Dorsolateral prefrontal cortex (tissue), 118 donors: ENCODE results near the gene LYZL6. TPM values are rescaled to one million over a fixed set of nuclear protein-coding genes. Genes with fewer than 3 reads are reported as not detected.

Experiments used
- total RNA-seq, 120 experiments: library from RNA; stranded (reverse); gene quantifications; one replicate each; pipeline versions ENCODE4 v1.2.3 to v1.2.4, GENCODE V29; 2022

The LYZL6 gene
- total RNA-seq, 120 experiments from 2014 or later, result not detected

Other genes starting within 250 kb of the LYZL6 start
- 10 to 100 TPM in 119 of 120 experiments, 1 to 10 TPM in 1; 9.0 to 65.6 (median 36.0) TPM for gene RASL10B, start 212.1 kb downstream of the LYZL6 start, total RNA-seq
- gene GAS2L2, start 190.5 kb downstream of the LYZL6 start, total RNA-seq, result 1 to 10 TPM in 93 of 120 experiments, under 1 TPM in 27; 0.32 to 2.8 (median 1.3) TPM
- gene C17orf50, start 182.8 kb downstream of the LYZL6 start, total RNA-seq, result 1 to 10 TPM in 1 of 120 experiments, under 1 TPM in 14, not detected in 105; 0.46 to 1.0 (median 0.71) TPM
- 10 to 100 TPM in 90 of 120 experiments, 1 to 10 TPM in 30; 4.7 to 30.2 (median 13.2) TPM for gene MMP28, start 148.1 kb downstream of the LYZL6 start, total RNA-seq
- 100 to 1,000 TPM; 108 to 175 (median 146) TPM for gene TAF15, start 134.2 kb downstream of the LYZL6 start, total RNA-seq
- gene HEATR9, start 74.8 kb downstream of the LYZL6 start, total RNA-seq, result under 1 TPM in 1 of 120 experiments, not detected in 119; 0.26 TPM
- gene CCL5, start 63.4 kb downstream of the LYZL6 start, total RNA-seq, result 1 to 10 TPM in 28 of 120 experiments, under 1 TPM in 37, not detected in 55; 0.35 to 6.9 (median 0.90) TPM
- gene RDM1, start 12.9 kb downstream of the LYZL6 start, total RNA-seq, result 1 to 10 TPM in 26 of 120 experiments, under 1 TPM in 28, not detected in 66; 0.25 to 2.8 (median 0.89) TPM
- gene CCL16, start 37.8 kb upstream of the LYZL6 start, total RNA-seq, result not detected
- 1 to 10 TPM in 6 of 120 experiments, under 1 TPM in 1, not detected in 113; 0.21 to 3.3 (median 1.8) TPM for gene CCL14, start 43.0 kb upstream of the LYZL6 start, total RNA-seq
- not detected for gene CCL15, start 57.8 kb upstream of the LYZL6 start, total RNA-seq
- not detected for gene CCL23, start 74.3 kb upstream of the LYZL6 start, total RNA-seq
- under 1 TPM in 1 of 120 experiments, not detected in 119; 1.00 TPM for gene CCL18, start 120.6 kb upstream of the LYZL6 start, total RNA-seq
- 10 to 100 TPM in 2 of 120 experiments, 1 to 10 TPM in 31, under 1 TPM in 30, not detected in 57; 0.36 to 11.8 (median 1.1) TPM for gene CCL3, start 146.4 kb upstream of the LYZL6 start, total RNA-seq
- gene CCL4, start 160.1 kb upstream of the LYZL6 start, total RNA-seq, result 10 to 100 TPM in 1 of 120 experiments, 1 to 10 TPM in 36, under 1 TPM in 38, not detected in 45; 0.34 to 10.4 (median 1.00) TPM
- 10 to 100 TPM in 111 of 120 experiments, 1 to 10 TPM in 9; 8.2 to 32.2 (median 16.9) TPM for gene TBC1D3B, start 232.9 kb upstream of the LYZL6 start, total RNA-seq